HEK293 (cell line): ENCODE data around the gene FMNL1.

Experiments used
- CTCF ChIA-PET: fragments of 350-600 bp; formaldehyde crosslinking; extraction: SDS; loops from one replicate; lab custom pipeline; 2021; ENCODE audit warnings: antibody characterized with exemption; lab: Yijun Ruan, JAX
- POLR2A ChIA-PET: fragments of 300-600 bp; formaldehyde crosslinking; extraction: SDS; loops from one replicate; lab custom pipeline; 2020; ENCODE audit warnings: antibody characterized with exemption, inconsistent platforms; lab: Yijun Ruan, JAX
- H3K27ac ChIP-seq: fragments of 200-500 bp; sonication (Bioruptor generic); 2 replicates; pipeline ENCODE4 v1.5.1; 2014; ENCODE audit warnings: low read depth, low read length, control low read depth, inconsistent platforms; ENCODE audit errors: extremely low read depth
- H3K36me3 ChIP-seq, 2 experiments: fragments of 200-500 bp in 1 of 2; sonication (Bioruptor generic) in 1 of 2; 1 replicate in 1 of 2; 2 replicates in 1 of 2; pipeline ENCODE4 v1.5.1; 2014 to 2017; ENCODE audit warnings: inconsistent platforms in 2 of 2, low read length in 2 of 2; ENCODE audit not compliant: control insufficient read depth in 2 of 2, insufficient read depth in 1 of 2
- H3K4me1 ChIP-seq: fragments of 200-500 bp; sonication (Bioruptor generic); 2 replicates; pipeline ENCODE4 v1.5.1; 2014; ENCODE audit warnings: mild to moderate bottlenecking, low read length, inconsistent platforms; ENCODE audit not compliant: control insufficient read depth, insufficient read depth
- H3K4me3 ChIP-seq: 2 replicates; pipeline ENCODE4 v1.5.1; 2011; ENCODE audit warnings: low read depth, mild to moderate bottlenecking, control low read depth, low read length, moderate library complexity
- H3K9me3 ChIP-seq: fragments of 200-500 bp; sonication (Bioruptor generic); 2 replicates; pipeline ENCODE4 v1.5.1; 2014; ENCODE audit warnings: low read depth, low read length, inconsistent platforms; ENCODE audit not compliant: control insufficient read depth, insufficient read depth
- EGR2 ChIP-seq: fragments of 450-650 bp; formaldehyde crosslinking; IDR thresholded peaks from 2 replicates; pipeline ENCODE4 v1.5.1; 2016; ENCODE audit warnings: low read depth, missing biosample characterization, missing genetic modification characterization
- OVOL3 ChIP-seq: fragments of 450-650 bp; formaldehyde crosslinking; IDR thresholded peaks from 2 replicates; pipeline ENCODE4 v1.5.1; 2016; ENCODE audit warnings: missing biosample characterization, missing genetic modification characterization
- TCF7L2 ChIP-seq: IDR thresholded peaks from 2 replicates; pipeline ENCODE4 v1.6.1; 2011; ENCODE audit warnings: low read depth, mild to moderate bottlenecking, inconsistent platforms, low read length, moderate library complexity, borderline replicate concordance
- TRIM28 ChIP-seq: IDR thresholded peaks from 2 replicates; pipeline ENCODE4 v1.6.1; 2011; ENCODE audit warnings: low read length, control low read depth, borderline replicate concordance
- ZBTB20 ChIP-seq: fragments of 450-650 bp; formaldehyde crosslinking; IDR thresholded peaks from 2 replicates; pipeline ENCODE4 v1.5.1; 2016; ENCODE audit warnings: missing biosample characterization, missing genetic modification characterization
- ZFHX2 ChIP-seq: fragments of 450-650 bp; formaldehyde crosslinking; conservative IDR thresholded peaks from 2 replicates; pipeline ENCODE4 v1.5.1; 2016; ENCODE audit warnings: missing biosample characterization, missing genetic modification characterization
- ZIC2 ChIP-seq: fragments of 450-650 bp; formaldehyde crosslinking; IDR thresholded peaks from 2 replicates; pipeline ENCODE4 v1.5.1; 2016; ENCODE audit warnings: missing biosample characterization, missing genetic modification characterization
- ZNF140 ChIP-seq: fragments of 450-650 bp; formaldehyde crosslinking; IDR thresholded peaks from 2 replicates; pipeline ENCODE4 v1.5.1; 2016; ENCODE audit warnings: missing biosample characterization, missing genetic modification characterization
- ZNF175 ChIP-seq: fragments of 450-650 bp; formaldehyde crosslinking; IDR thresholded peaks from 2 replicates; pipeline ENCODE4 v1.5.1; 2016; ENCODE audit warnings: missing biosample characterization, missing genetic modification characterization
- ZNF202 ChIP-seq: fragments of 450-650 bp; formaldehyde crosslinking; IDR thresholded peaks from 2 replicates; pipeline ENCODE4 v1.5.1; 2016; ENCODE audit warnings: missing biosample characterization, missing genetic modification characterization, borderline replicate concordance
- ZNF211 ChIP-seq: fragments of 450-650 bp; formaldehyde crosslinking; IDR thresholded peaks from 2 replicates; pipeline ENCODE4 v1.5.1; 2016; ENCODE audit warnings: low read depth, missing biosample characterization, missing genetic modification characterization
- ZNF239 ChIP-seq: fragments of 450-650 bp; formaldehyde crosslinking; IDR thresholded peaks from 2 replicates; pipeline ENCODE4 v1.5.1; 2016; ENCODE audit warnings: missing biosample characterization, missing genetic modification characterization
- ZNF274 ChIP-seq, 2 experiments: fragments of 200-500 bp in 1 of 2; fragments of 450-650 bp in 1 of 2; sonication (Bioruptor generic) in 1 of 2; formaldehyde crosslinking in 1 of 2; IDR thresholded peaks; 2 replicates each; pipeline versions ENCODE4 v1.5.1 to v1.6.1; 2014 to 2016; ENCODE audit warnings: borderline replicate concordance in 1 of 2, inconsistent platforms in 1 of 2, low read length in 1 of 2, missing biosample characterization in 1 of 2, missing genetic modification characterization in 1 of 2
- ZNF362 ChIP-seq: fragments of 450-650 bp; formaldehyde crosslinking; IDR thresholded peaks from 2 replicates; pipeline ENCODE4 v1.5.1; 2016; ENCODE audit warnings: missing biosample characterization, missing genetic modification characterization
- ZNF600 ChIP-seq: fragments of 450-650 bp; formaldehyde crosslinking; IDR thresholded peaks from 2 replicates; pipeline ENCODE4 v1.5.1; 2016; ENCODE audit warnings: missing biosample characterization, missing genetic modification characterization
- ZNF626 ChIP-seq: fragments of 450-650 bp; sonication (Bioruptor Pico); formaldehyde crosslinking; IDR thresholded peaks from 2 replicates; pipeline ENCODE4 v1.5.1; 2018; ENCODE audit warnings: missing biosample characterization, missing genetic modification characterization, inconsistent platforms
- ZNF692 ChIP-seq: fragments of 450-650 bp; formaldehyde crosslinking; IDR thresholded peaks from 2 replicates; pipeline ENCODE4 v1.5.1; 2016; ENCODE audit warnings: missing biosample characterization, missing genetic modification characterization
- ZNF701 ChIP-seq: fragments of 450-650 bp; formaldehyde crosslinking; IDR thresholded peaks from 2 replicates; pipeline ENCODE4 v1.5.1; 2016; ENCODE audit warnings: missing biosample characterization, missing genetic modification characterization
- ZNF704 ChIP-seq: fragments of 450-650 bp; formaldehyde crosslinking; IDR thresholded peaks from 2 replicates; pipeline ENCODE4 v1.5.1; 2016; ENCODE audit warnings: missing biosample characterization, missing genetic modification characterization
- ZNF843 ChIP-seq: fragments of 450-650 bp; formaldehyde crosslinking; IDR thresholded peaks from 2 replicates; pipeline ENCODE4 v1.5.1; 2016; ENCODE audit warnings: missing biosample characterization, missing genetic modification characterization

The FMNL1 gene

GRCh38 chr17:45260204-45260783, 38.6 kb downstream of the FMNL1 start:
- Histone ChIP-seq H3K36me3 (peaks cover 0 to 29% of the 10 kb centered on the region in 2 experiments), H3K9me3 (no peaks in the 10 kb centered on the region)
- TF ChIP-seq ZNF239 (tag by site-specific recombination) (no peak), ZBTB20 (tag by site-specific recombination) (no peak), TCF7L2 (no peak), ZNF175 (tag by site-specific recombination) (no peak), ZNF701 (tag by site-specific recombination) (no peak), ZNF600 (peak; percentile 73; the same call in 1 of the 2 replicates)
- TF ChIP-seq, all 188 proteins: peak for 1
- H3K4me3 ChIP-seq = no peak overlapping the region
- CTCF ChIA-PET = interaction anchor here (0.7 to 3.7 kb wide), 4 partner anchors 13 to 125 kb away, joined by 3 to 22 read pairs (median 17); no protein-coding TSS in a partner anchor
- H3K4me1 ChIP-seq = no peaks in the 10 kb centered on the region
- POLR2A ChIA-PET = interaction anchor here (0.6 to 1.1 kb wide), 3 partner anchors 11 to 582 kb away, joined by 3 to 7 read pairs (median 5); no protein-coding TSS in a partner anchor
- H3K27ac ChIP-seq = no peak overlapping the region

- H3K9me3 ChIP-seq = no peaks in the 10 kb centered on the region
- ChIA-PET POLR2A (interaction anchor here (0.9 kb wide), 1 partner anchor 9 kb away, joined by 5 read pairs; no protein-coding TSS in a partner anchor), CTCF (interaction anchor here (3.7 kb wide), 1 partner anchor 27 kb away, joined by 22 read pairs; no protein-coding TSS in a partner anchor)
- TF ChIP-seq ZNF626 (no peak), ZNF692 (no peak), ZNF140 (tag by site-specific recombination) (no peak), EGR2 (peak; percentile 87), ZFHX2 (tag by site-specific recombination) (peak; percentile 71), ZNF211 (tag by site-specific recombination) (no peak)
- TF ChIP-seq, all 188 proteins: peak for 2
- Histone ChIP-seq H3K36me3 (peaks cover 0 to 43% of the 10 kb centered on the region in 2 experiments), H3K4me3 (no peak within 1 kb of the TSS), H3K27ac (no peak within 1 kb of the TSS), H3K4me1 (no peaks in the 10 kb centered on the region)
Measured at GRCh38 chr17:45261577-45262515, 40.2 kb downstream of the FMNL1 start, which contains the start of gene SPATA32. SPATA32 (minus strand) TSS chr17:45262094; CDS start chr17:45262016, 78 bp downstream.

- no peaks in the 10 kb centered on the region for H3K4me1 ChIP-seq
- POLR2A ChIA-PET = no interaction called here
- H3K4me3 ChIP-seq = no peak overlapping the region
- H3K9me3 ChIP-seq = no peaks in the 10 kb centered on the region
- no peak overlapping the region for H3K27ac ChIP-seq
- peaks cover under 1 to 52% of the 10 kb centered on the region in 2 experiments for H3K36me3 ChIP-seq
- CTCF ChIA-PET = interaction anchor here (0.7 to 1.4 kb wide), 3 partner anchors 14 to 107 kb away, joined by 3 to 6 read pairs (median 6); no protein-coding TSS in a partner anchor
- no peak for TF ChIP-seq ZNF362 (tag by site-specific recombination)
- no peak for TF ChIP-seq TRIM28
- TF ChIP-seq OVOL3 (tag by site-specific recombination) = no peak
- TF ChIP-seq ZIC2 (tag by site-specific recombination) = peak; percentile 59
- TF ChIP-seq ZNF704 (tag by site-specific recombination) = no peak
- TF ChIP-seq ZNF843 (tag by site-specific recombination) = no peak
- no peak for TF ChIP-seq ZNF274 (IDR thresholded peaks at IDR 0.05; ENCODE audit: low read length)
- TF ChIP-seq ZNF274 (tag by site-specific recombination; IDR thresholded peaks at IDR 0.05; ENCODE audit: borderline replicate concordance) = no peak
- no peak for TF ChIP-seq ZNF239 (tag by site-specific recombination)
- no peak for TF ChIP-seq ZNF202 (tag by site-specific recombination)
Measured at GRCh38 chr17:45262516-45263476, 41.1 kb downstream of the FMNL1 start.
